H1 (cell line): ENCODE results near the gene PLEK2. TPM values are rescaled to one million over a fixed set of nuclear protein-coding genes. Genes with fewer than 3 reads are reported as not detected.

Experiments
- CTCF ChIA-PET: fragments of 300-600 bp; sonication (Branson Sonifier 250); formaldehyde crosslinking; loops from one replicate; lab custom pipeline; 2021; ENCODE audit not compliant: partially characterized antibody; lab: Charles Lee
- POLR2A ChIA-PET: fragments of 300-600 bp; sonication (Branson Sonifier 250); formaldehyde crosslinking; loops from one replicate; lab custom pipeline; 2021; ENCODE audit warnings: inconsistent platforms; ENCODE audit not compliant: partially characterized antibody; lab: Charles Lee
- DNase-seq, 2 experiments: peaks; one replicate each; pipeline versions ENCODE4 v3.0.0 to v3.0.0-alpha.2; 2010 to 2022; ENCODE audit warnings: low spot score in 2 of 2, low read depth in 1 of 2, mixed read lengths in 1 of 2
- FAIRE-seq: peaks from 2 replicates; lab custom pipeline; 2011; peaks lifted over from hg19 to GRCh38; lab: Jason Lieb, UNC
- H2AFZ ChIP-seq: 2 replicates; pipeline ENCODE4 v1.8.1; 2012; ENCODE audit warnings: low read length, inconsistent platforms
- H2AK5ac ChIP-seq: 2 replicates; pipeline ENCODE4 v1.6.1; 2013; ENCODE audit warnings: low read depth, low read length
- H2BK120ac ChIP-seq: replicated peaks from 2 replicates; pipeline ENCODE3; 2013; ENCODE audit warnings: low read depth, low read length, inconsistent platforms
- H2BK12ac ChIP-seq: 2 replicates; pipeline ENCODE4 v1.6.1; 2013; ENCODE audit warnings: low read depth, low read length
- H2BK15ac ChIP-seq: 2 replicates; pipeline ENCODE4 v1.6.1; 2013; ENCODE audit warnings: low read length
- H2BK20ac ChIP-seq: 2 replicates; pipeline ENCODE4 v1.6.1; 2013; ENCODE audit warnings: low read length
- H2BK5ac ChIP-seq: 2 replicates; pipeline ENCODE4 v1.6.1; 2013; ENCODE audit warnings: low read depth, low read length
- H3K14ac ChIP-seq: 2 replicates; pipeline ENCODE4 v1.6.1; 2013; ENCODE audit warnings: inconsistent platforms; ENCODE audit not compliant: insufficient read length
- H3K18ac ChIP-seq: 2 replicates; pipeline ENCODE4 v1.6.1; 2013; ENCODE audit warnings: low read length; ENCODE audit errors: extremely low read depth
- H3K23ac ChIP-seq: 2 replicates; pipeline ENCODE4 v1.6.1; 2013; ENCODE audit warnings: inconsistent platforms; ENCODE audit not compliant: insufficient read length
- H3K23me2 ChIP-seq: 2 replicates; pipeline ENCODE4 v1.6.1; 2013; ENCODE audit warnings: low read depth, low read length
- H3K27ac ChIP-seq: 2 replicates; pipeline ENCODE4 v1.6.1; 2011; ENCODE audit warnings: low read depth, low read length, inconsistent platforms
- H3K27me3 ChIP-seq, 4 experiments: replicated peaks in 1 of 4; 1 replicate in 1 of 4; 2 replicates in 3 of 4; pipeline versions ENCODE4 v1.6.1 to v1.8.1; 2011 to 2013; ENCODE audit warnings: low read length in 3 of 4, mild to moderate bottlenecking in 3 of 4, inconsistent platforms in 2 of 4, mixed read lengths in 2 of 4, moderate library complexity in 1 of 4; ENCODE audit not compliant: control insufficient read depth in 3 of 4, insufficient read depth in 3 of 4; ENCODE audit errors: extremely low read depth in 1 of 4
- H3K36me3 ChIP-seq, 4 experiments: 2 replicates each; pipeline versions ENCODE4 v1.6.1 to v1.8.1; 2011 to 2013; ENCODE audit warnings: mild to moderate bottlenecking in 4 of 4, low read length in 3 of 4, moderate library complexity in 2 of 4, control low read depth in 1 of 4, inconsistent platforms in 1 of 4; ENCODE audit not compliant: insufficient read depth in 4 of 4, control insufficient read depth in 2 of 4
- H3K4ac ChIP-seq: replicated peaks from 2 replicates; pipeline ENCODE3; 2013; ENCODE audit warnings: low read length, low read depth, mixed read lengths, inconsistent platforms; ENCODE audit not compliant: insufficient read length
- H3K4me1 ChIP-seq, 4 experiments: replicated peaks in 1 of 4; 1 replicate in 1 of 4; 2 replicates in 3 of 4; pipeline versions ENCODE4 v1.6.1 to v1.8.1; 2011 to 2013; ENCODE audit warnings: low read length in 3 of 4, inconsistent platforms in 2 of 4, mixed read lengths in 1 of 4; ENCODE audit not compliant: insufficient read depth in 4 of 4, control insufficient read depth in 3 of 4
- H3K4me2 ChIP-seq, 2 experiments: 2 replicates each; pipeline versions ENCODE4 v1.6.1 to v1.8.1; 2011 to 2013; ENCODE audit warnings: low read depth in 2 of 2, low read length in 2 of 2, control low read depth in 1 of 2, inconsistent platforms in 1 of 2, mild to moderate bottlenecking in 1 of 2; ENCODE audit not compliant: insufficient read depth in 1 of 2
- H3K4me3 ChIP-seq, 4 experiments: fragments of 200-600, 300-600 bp in 1 of 4; sonication (generic), shearing (Covaris generic), sonication (Bioruptor Twin) in 1 of 4; 2 replicates each; pipeline versions ENCODE4 v1.5.1 to v1.8.1; 2011 to 2016; ENCODE audit warnings: low read length in 4 of 4, low read depth in 3 of 4, control low read depth in 2 of 4, inconsistent platforms in 2 of 4, mild to moderate bottlenecking in 2 of 4, mixed read lengths in 1 of 4, moderate library complexity in 1 of 4; ENCODE audit not compliant: insufficient read depth in 2 of 4; ENCODE audit errors: extremely low read depth in 1 of 4
- H3K56ac ChIP-seq: replicated peaks from 2 replicates; pipeline ENCODE3; 2013; ENCODE audit warnings: low read depth, mild to moderate bottlenecking, mixed read lengths, low read length, inconsistent platforms; ENCODE audit not compliant: insufficient read length
- H3K79me1 ChIP-seq: 2 replicates; pipeline ENCODE4 v1.6.1; 2013; ENCODE audit warnings: low read depth, low read length, control low read depth
- H3K79me2 ChIP-seq, 2 experiments: 2 replicates each; pipeline versions ENCODE4 v1.6.1 to v1.8.1; 2012 to 2013; ENCODE audit warnings: low read length in 2 of 2, mild to moderate bottlenecking in 2 of 2, inconsistent platforms in 1 of 2; ENCODE audit not compliant: insufficient read depth in 2 of 2, control insufficient read depth in 1 of 2
- H3K9ac ChIP-seq, 4 experiments: replicated peaks in 1 of 4; 1 replicate in 1 of 4; 2 replicates in 3 of 4; pipeline versions ENCODE4 v1.6.1 to v1.8.1; 2011 to 2013; ENCODE audit warnings: low read depth in 3 of 4, low read length in 3 of 4, control low read depth in 2 of 4, mild to moderate bottlenecking in 2 of 4, moderate library complexity in 2 of 4, inconsistent platforms in 1 of 4; ENCODE audit errors: extremely low read depth in 1 of 4
- H3K9me3 ChIP-seq, 2 experiments: 2 replicates each; pipeline versions ENCODE4 v1.6.1 to v1.8.1; 2012 to 2013; ENCODE audit warnings: mild to moderate bottlenecking in 2 of 2, moderate library complexity in 2 of 2, control low read depth in 1 of 2, inconsistent platforms in 1 of 2, low read depth in 1 of 2, low read length in 1 of 2, mixed read lengths in 1 of 2; ENCODE audit not compliant: insufficient read depth in 2 of 2
- H4K20me1 ChIP-seq, 2 experiments: replicated peaks in 1 of 2; 2 replicates each; pipeline versions ENCODE3 to v1.8.1; 2011 to 2013; ENCODE audit warnings: inconsistent platforms in 2 of 2, low read length in 2 of 2, mild to moderate bottlenecking in 1 of 2; ENCODE audit not compliant: insufficient read depth in 2 of 2, control insufficient read depth in 1 of 2
- H4K5ac ChIP-seq: 2 replicates; pipeline ENCODE4 v1.6.1; 2013; ENCODE audit warnings: low read length, low read depth, mixed read lengths, inconsistent platforms; ENCODE audit not compliant: insufficient read length
- H4K8ac ChIP-seq: 2 replicates; pipeline ENCODE4 v1.8.0; 2013; ENCODE audit warnings: mild to moderate bottlenecking, moderate library complexity, low read length, inconsistent platforms; ENCODE audit not compliant: insufficient read depth; ENCODE audit errors: extremely low read depth
- H4K91ac ChIP-seq: replicated peaks from 2 replicates; pipeline ENCODE3; 2013; ENCODE audit warnings: low read length, mixed read lengths, inconsistent platforms; ENCODE audit not compliant: insufficient read length
- BACH1 ChIP-seq: IDR thresholded peaks from 2 replicates; pipeline ENCODE4 v1.6.1; 2012; ENCODE audit warnings: low read length, improper control_type of control experiment
- BRCA1 ChIP-seq: IDR thresholded peaks from 2 replicates; pipeline ENCODE4 v1.6.1; 2012; ENCODE audit warnings: low read depth, low read length, improper control_type of control experiment
- CEBPB ChIP-seq: IDR thresholded peaks from 2 replicates; pipeline ENCODE4 v1.6.1; 2012; ENCODE audit warnings: low read depth, low read length
- CHD1 ChIP-seq: IDR thresholded peaks from 2 replicates; pipeline ENCODE4 v1.6.1; 2012; ENCODE audit warnings: low read depth, low read length, improper control_type of control experiment
- HDAC6 ChIP-seq: IDR thresholded peaks from one replicate; pipeline ENCODE4 v1.7.1; 2012; ENCODE audit warnings: low read depth, mild to moderate bottlenecking, inconsistent platforms, low read length, moderate library complexity
- JUN ChIP-seq: IDR thresholded peaks from 2 replicates; pipeline ENCODE4 v1.6.1; 2011; ENCODE audit warnings: low read depth, mild to moderate bottlenecking, improper control_type of control experiment, low read length
- MAFK ChIP-seq: IDR thresholded peaks from 2 replicates; pipeline ENCODE4 v1.6.1; 2012; ENCODE audit warnings: low read depth, mild to moderate bottlenecking, improper control_type of control experiment, low read length
- RBBP5 ChIP-seq: IDR thresholded peaks from 2 replicates; pipeline ENCODE4 v1.7.1; 2012; ENCODE audit warnings: low read depth, mild to moderate bottlenecking, inconsistent platforms, low read length, moderate library complexity, borderline replicate concordance
- RXRA ChIP-seq: IDR thresholded peaks from 2 replicates; pipeline ENCODE4 v1.6.1; 2011; ENCODE audit warnings: low read depth, mild to moderate bottlenecking, low read length, moderate library complexity; ENCODE audit not compliant: insufficient read depth
- SP2 ChIP-seq: IDR thresholded peaks from 2 replicates; pipeline ENCODE4 v1.6.1; 2012; ENCODE audit warnings: mild to moderate bottlenecking, low read length, inconsistent platforms
- SRF ChIP-seq: IDR thresholded peaks from 2 replicates; pipeline ENCODE4 v1.6.1; 2011; ENCODE audit warnings: mild to moderate bottlenecking, low read depth, low read length, moderate library complexity
- SUZ12 ChIP-seq: fragments of 200-600 bp; sonication (generic); IDR thresholded peaks from 2 replicates; pipeline ENCODE4 v1.6.1; 2012; ENCODE audit warnings: mild to moderate bottlenecking, inconsistent platforms, low read length, moderate library complexity, mixed read lengths
- YY1 ChIP-seq: IDR thresholded peaks from 2 replicates; pipeline ENCODE4 v1.6.1; 2011; ENCODE audit warnings: low read depth, mild to moderate bottlenecking, low read length
- WGBS, 2 experiments: shearing (Covaris generic) in 1 of 2; methylation state at CpG; one replicate each; pipeline versions ENCODE4 v1.1.6 to v1.1.7; 2013 to 2015; ENCODE audit warnings: low lambda C conversion rate in 2 of 2, mixed read lengths in 2 of 2, inconsistent platforms in 1 of 2, low coverage in 1 of 2, missing lambda C conversion rate in 1 of 2; ENCODE audit not compliant: insufficient replicate concordance in 2 of 2, insufficient coverage in 1 of 2, insufficient read length in 1 of 2; ENCODE audit errors: extremely low coverage in 1 of 2, missing lambda C conversion rate in 1 of 2; 5-methylcytosine and 5-hydroxymethylcytosine counted together
- polyA plus RNA-seq, 7 experiments: library from polyadenylated mRNA; depleted of rRNA in 3 of 7; stranded (reverse) in 5 of 7; unstranded in 2 of 7; fragments of >200 nt in 5 of 7; fragments of 200-250 nt in 2 of 7; gene quantifications; 1 replicate in 5 of 7; 2 replicates in 1 of 7; 4 replicates in 1 of 7; pipeline versions ENCODE4 v1.2.1 to v1.2.3, GENCODE V29; 2011 to 2013; ENCODE audit warnings: missing spikeins in 2 of 7, mixed read lengths in 2 of 7
- total RNA-seq: library from RNA; stranded (reverse); fragmentation: NEBNext Ultra II Directional; extraction: Animal tissue kit (Norgen Biotek cat#: 25700); gene quantifications from 2 replicates; pipeline ENCODE4 v1.2.1, GENCODE V29; 2021

Gene PLEK2
- total and polyA plus RNA-seq, 2 of the 8 experiments (the other 6 are each of a cell fraction or from before 2014, with no cell fraction given): 0.41 to 2.1 TPM

- H3K23me2 ChIP-seq: no peaks in the 10 kb centered on the region
- H3K23ac ChIP-seq: no peak overlapping the region
- no peaks in the 10 kb centered on the region for H3K9me3 ChIP-seq
- no peak overlapping the region for H3K27ac ChIP-seq
- no peak overlapping the region for H2BK5ac ChIP-seq
- H3K4me2 ChIP-seq: no peak overlapping the region
- no peak overlapping the region for H3K56ac ChIP-seq
- no peak overlapping the region for H4K8ac ChIP-seq
- H2BK20ac ChIP-seq: no peak overlapping the region
- H3K4ac ChIP-seq: no peak overlapping the region
- H4K20me1 ChIP-seq: peaks cover 0 to 5% of the 10 kb centered on the region in 2 experiments
- no peaks in the 10 kb centered on the region for H3K27me3 ChIP-seq
- CTCF ChIA-PET: interaction anchor here (0.6 to 1.5 kb wide), 4 partner anchors 12 to 200 kb away, joined by 3 to 5 read pairs (median 3); partner anchors contain the start of gene ATP6V1D
- no peak overlapping the region for H2BK120ac ChIP-seq
- H3K4me3 ChIP-seq: no peak overlapping the region
- H2BK15ac ChIP-seq: no peak overlapping the region
- H3K14ac ChIP-seq: no peak overlapping the region
- peaks cover 0 to 13% of the 10 kb centered on the region in 2 experiments; a peak in 2 of 4 replicates for H3K79me2 ChIP-seq
- no peak overlapping the region for H3K18ac ChIP-seq
- WGBS, 2 experiments: 86% methylated on average over 4 of the region's 4 CpGs; no CpG with 5 or more reads in 1 of the 2 experiments
- no peak overlapping the region for H2AK5ac ChIP-seq
- H3K9ac ChIP-seq: no peak overlapping the region
- no peaks in the 10 kb centered on the region; the same call in 1 of the 2 replicates for H3K79me1 ChIP-seq
- H3K36me3 ChIP-seq: peaks cover 15 to 76% (median 38%) of the 10 kb centered on the region in 4 experiments
- no peaks in the 10 kb centered on the region for H3K4me1 ChIP-seq
- H2BK12ac ChIP-seq: no peak overlapping the region
- H4K5ac ChIP-seq: no peak overlapping the region
- no peak overlapping the region for H2AFZ ChIP-seq
- FAIRE-seq (no peak), DNase-seq (no peak)
- H4K91ac ChIP-seq: no peak overlapping the region
- POLR2A ChIA-PET: interaction anchor here (0.7 to 1.2 kb wide), 2 partner anchors 12 to 54 kb away, joined by 3 read pairs; partner anchors contain the start of gene ATP6V1D
- TF ChIP-seq RXRA: no peak
- TF ChIP-seq YY1: no peak
- no peak for TF ChIP-seq RBBP5
- no peak for TF ChIP-seq JUN
- TF ChIP-seq HDAC6: no peak
- no peak for TF ChIP-seq BACH1
- TF ChIP-seq BRCA1: no peak
- TF ChIP-seq SP2: no peak
- TF ChIP-seq CHD1: no peak
- no peak for TF ChIP-seq SRF
- no peak for TF ChIP-seq MAFK
- TF ChIP-seq SUZ12: no peak
- no peak for TF ChIP-seq CEBPB
These were observed 40.5 kb downstream of the PLEK2 start for GRCh38 chr14:67371247-67372148.
